Measurements from ENCODE around the gene PLEKHH1.
"Not testable (repeated sequence)": the region's sequence is repeated elsewhere in the genome, so short reads cannot be mapped to it uniquely, and the experiment has no call there.

Gene PLEKHH1

DNA sequence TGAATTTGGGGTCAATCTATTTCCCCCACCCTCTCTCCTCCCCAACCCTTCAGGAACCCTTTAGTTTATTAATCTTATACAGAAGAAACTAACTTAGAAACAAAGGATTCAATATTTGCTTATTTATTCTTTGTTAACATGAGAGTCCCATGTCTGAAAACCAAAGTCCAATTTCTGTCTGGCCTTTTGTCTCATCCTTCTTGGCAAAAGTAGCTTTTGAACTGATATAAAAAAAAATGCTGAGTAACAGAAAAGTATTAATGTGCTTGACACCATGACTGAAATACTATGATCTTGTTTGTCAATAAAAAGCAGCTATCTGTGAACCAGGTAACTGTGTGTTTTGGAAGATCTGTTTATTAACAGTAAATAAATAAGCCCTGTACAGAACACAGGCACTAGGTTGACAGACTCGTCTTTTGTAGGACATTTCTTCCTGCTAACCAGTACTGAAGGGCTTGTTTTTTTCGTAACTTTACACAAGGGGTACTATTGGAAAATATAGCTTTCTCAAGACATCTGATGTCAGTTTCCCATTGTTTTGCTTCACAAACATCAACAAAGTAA is 56.2 kb downstream of the PLEKHH1 start:
- Histone ChIP-seq H3K27me3 (replicated peaks in 2 of 5; ENCODE audit: control insufficient read depth in 4 of 5, insufficient read depth in 5 of 5, low read length in 4 of 5) (no peaks in the 10 kb centered on the region), H3K27ac (ENCODE audit: insufficient read depth in 1 of 2, low read depth in 1 of 2, low read length in 2 of 2, poor library complexity in 1 of 2, severe bottlenecking in 2 of 2) (no peak overlapping the region), H3K4me3 (ENCODE audit: control insufficient read depth in 1 of 7, extremely low read depth in 1 of 7, insufficient read depth in 4 of 7, low read depth in 2 of 7, low read length in 6 of 7) (no peak overlapping the region), H3K36me3 (ENCODE audit: control insufficient read depth in 4 of 4, insufficient read depth in 4 of 4, low read length in 3 of 4) (peaks cover 8 to 39% (median 22%) of the 10 kb centered on the region in 4 experiments), H3K4me1 (ENCODE audit: control extremely low read depth in 1 of 4, control insufficient read depth in 4 of 4, insufficient read depth in 4 of 4, low read length in 3 of 4) (no peaks in the 10 kb centered on the region), H3K9me3 (ENCODE audit: control extremely low read depth in 1 of 5, control insufficient read depth in 4 of 5, insufficient read depth in 2 of 5, low read depth in 1 of 5, low read length in 4 of 5) (no peaks in the 10 kb centered on the region)
- DNase-seq, result no peak
- ChIA-PET POLR2A (no interaction called here), CTCF (interaction anchor here (0.8 to 14.0 kb wide), 7 partner anchors 9 to 135 kb away, joined by 3 to 221 read pairs (median 4); partner anchors contain the start of genes PIGH and RDH12)
- no CpG with 5 or more reads among the region's 2 CpGs for WGBS (ENCODE audit: insufficient coverage)

DNA sequence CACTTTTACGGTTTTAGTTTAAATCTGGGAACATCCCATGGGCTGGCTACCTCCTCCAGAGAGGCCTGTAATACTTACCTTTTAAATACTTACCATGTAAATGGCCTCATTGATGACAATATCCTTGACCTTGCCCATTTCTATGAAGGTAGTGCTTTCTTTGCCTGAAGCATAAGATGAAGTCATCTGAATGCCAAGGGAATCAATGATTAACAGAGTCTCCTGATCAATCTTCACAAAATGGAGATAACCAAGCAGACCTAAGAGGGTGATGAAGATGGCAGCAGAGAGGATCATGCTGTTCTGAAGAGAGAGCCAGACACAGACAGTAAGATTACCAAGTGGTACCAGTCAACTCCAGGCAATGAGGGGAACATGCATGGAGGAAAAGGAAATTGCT is 60.6 kb downstream of the PLEKHH1 start:
- H3K9me3 ChIP-seq (ENCODE audit: control extremely low read depth in 1 of 5, control insufficient read depth in 4 of 5, insufficient read depth in 2 of 5, low read depth in 1 of 5, low read length in 4 of 5); H3K27ac ChIP-seq (ENCODE audit: insufficient read depth in 1 of 2, low read depth in 1 of 2, low read length in 2 of 2, poor library complexity in 1 of 2, severe bottlenecking in 2 of 2); H3K4me1 ChIP-seq (ENCODE audit: control extremely low read depth in 1 of 4, control insufficient read depth in 4 of 4, insufficient read depth in 4 of 4, low read length in 3 of 4); H3K4me3 ChIP-seq (ENCODE audit: control insufficient read depth in 1 of 7, extremely low read depth in 1 of 7, insufficient read depth in 4 of 7, low read depth in 2 of 7, low read length in 6 of 7); H3K27me3 ChIP-seq (replicated peaks in 2 of 5; ENCODE audit: control insufficient read depth in 4 of 5, insufficient read depth in 5 of 5, low read length in 4 of 5); DNase-seq: not testable (repeated sequence)
- CTCF ChIA-PET, result interaction anchor here (0.6 to 2.5 kb wide), 2 partner anchors 9 to 75 kb away, joined by 3 to 6 read pairs; no protein-coding TSS in a partner anchor
- POLR2A ChIA-PET, result interaction anchor here (0.6 kb wide), 1 partner anchor 40 kb away, joined by 3 read pairs; no protein-coding TSS in a partner anchor
- peaks cover 8 to 37% (median 18%) of the 10 kb centered on the region in 4 experiments for H3K36me3 ChIP-seq (ENCODE audit: control insufficient read depth in 4 of 4, insufficient read depth in 4 of 4, low read length in 3 of 4)
- no CpG with 5 or more reads among the region's 1 CpG for WGBS (ENCODE audit: insufficient coverage)

DNA sequence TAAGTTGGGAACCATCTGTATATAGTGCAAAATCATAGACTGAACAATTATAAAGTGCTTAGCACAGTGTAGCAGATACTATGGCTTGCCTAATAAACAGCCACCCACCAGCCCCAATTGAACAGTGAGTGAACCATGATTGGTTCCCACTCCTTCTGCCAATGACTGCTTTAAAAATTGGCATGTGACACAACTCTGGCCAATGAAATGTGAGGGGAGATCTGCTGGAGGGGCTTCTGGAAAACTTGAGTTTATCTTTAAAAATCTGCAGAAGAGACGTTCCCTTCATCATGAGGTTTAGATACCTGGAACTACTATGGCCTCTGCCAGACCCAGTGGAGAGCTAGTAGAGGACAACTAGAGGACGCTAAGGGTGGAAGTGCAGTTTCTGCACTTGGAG is 62.3 kb downstream of the PLEKHH1 start:
- 100% methylated on average over 1 of the region's 2 CpGs for WGBS (ENCODE audit: insufficient coverage)
- Histone ChIP-seq H3K4me1 (ENCODE audit: control extremely low read depth in 1 of 4, control insufficient read depth in 4 of 4, insufficient read depth in 4 of 4, low read length in 3 of 4) (peaks cover 5 to 11% (median 8%) of the 10 kb centered on the region in 4 experiments), H3K27me3 (replicated peaks in 2 of 5; ENCODE audit: control insufficient read depth in 4 of 5, insufficient read depth in 5 of 5, low read length in 4 of 5) (no peaks in the 10 kb centered on the region), H3K36me3 (ENCODE audit: control insufficient read depth in 4 of 4, insufficient read depth in 4 of 4, low read length in 3 of 4) (peaks cover 2 to 28% (median 12%) of the 10 kb centered on the region in 4 experiments), H3K27ac (ENCODE audit: insufficient read depth in 1 of 2, low read depth in 1 of 2, low read length in 2 of 2, poor library complexity in 1 of 2, severe bottlenecking in 2 of 2) (no peak overlapping the region), H3K9me3 (ENCODE audit: control extremely low read depth in 1 of 5, control insufficient read depth in 4 of 5, insufficient read depth in 2 of 5, low read depth in 1 of 5, low read length in 4 of 5) (no peaks in the 10 kb centered on the region), H3K4me3 (ENCODE audit: control insufficient read depth in 1 of 7, extremely low read depth in 1 of 7, insufficient read depth in 4 of 7, low read depth in 2 of 7, low read length in 6 of 7) (no peak overlapping the region)
- ChIA-PET CTCF (interaction anchor here (1.0 kb wide), 1 partner anchor 10 kb away, joined by 3 read pairs; no protein-coding TSS in a partner anchor), POLR2A (no interaction called here)
- no peak for DNase-seq

DNA sequence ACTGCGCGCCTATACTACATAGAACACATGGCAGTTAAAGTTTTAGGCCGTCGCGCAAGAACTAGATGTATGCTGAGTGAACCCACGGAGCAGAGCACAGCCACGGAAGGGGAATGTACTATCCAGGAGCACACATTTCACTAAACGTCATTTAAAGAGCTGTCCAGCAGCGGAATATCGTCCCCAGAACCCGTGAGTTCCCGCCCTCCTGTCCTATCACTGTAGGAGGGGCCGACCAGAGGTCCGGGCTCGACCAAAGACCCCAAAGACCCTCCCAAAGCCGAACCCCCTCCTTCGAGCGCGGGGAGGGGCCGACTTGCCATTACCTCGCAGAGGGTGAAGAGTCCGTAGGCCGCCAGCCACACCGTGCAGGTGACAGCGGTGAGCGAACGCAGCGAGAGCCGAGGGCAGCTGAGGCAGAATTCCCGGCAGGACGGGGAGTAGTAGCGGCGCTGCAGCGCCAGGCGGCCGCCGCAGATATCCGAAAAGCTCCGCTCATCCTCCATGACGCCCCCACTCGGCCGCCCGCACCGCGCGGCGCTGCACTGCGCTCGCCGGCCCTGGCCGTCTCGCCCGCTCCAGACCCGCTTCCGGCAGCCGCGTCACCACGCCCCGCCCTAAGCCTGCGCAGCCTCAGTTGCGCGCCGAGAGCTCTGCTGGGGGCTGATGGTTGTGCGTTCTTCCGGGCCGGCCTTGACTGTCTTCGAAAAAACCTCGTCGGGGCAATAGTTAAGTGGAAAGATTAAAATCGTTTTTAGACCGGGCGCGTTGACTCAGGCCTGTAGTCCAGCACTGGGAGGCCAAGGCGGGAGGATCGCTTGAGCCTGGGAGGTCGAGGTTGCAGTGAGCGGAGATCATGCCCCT is 66.8 kb downstream of the PLEKHH1 start, which contains the start of gene PIGH:
TSS of gene PIGH (minus strand) at position 571 of the 864 bp plus-strand sequence. CDS start at position 506, 65 bp downstream.
- WGBS (ENCODE audit: insufficient coverage), result 10% methylated on average over 28 of the region's 77 CpGs
- peak within 1 kb of the TSS; percentile 33 to 84 for H3K27ac ChIP-seq (ENCODE audit: insufficient read depth in 1 of 2, low read depth in 1 of 2, low read length in 2 of 2, poor library complexity in 1 of 2, severe bottlenecking in 2 of 2)
- H3K36me3 ChIP-seq (ENCODE audit: control insufficient read depth in 4 of 4, insufficient read depth in 4 of 4, low read length in 3 of 4), result no peaks in the 10 kb centered on the region
- no peaks in the 10 kb centered on the region for H3K9me3 ChIP-seq (ENCODE audit: control extremely low read depth in 1 of 5, control insufficient read depth in 4 of 5, insufficient read depth in 2 of 5, low read depth in 1 of 5, low read length in 4 of 5)
- POLR2A ChIA-PET, result interaction anchor here (1.0 to 1.6 kb wide), 2 partner anchors 19 to 105 kb away, joined by 3 to 8 read pairs; no protein-coding TSS in a partner anchor
- peak within 1 kb of the TSS; percentile 41 to 97 (median 89) for H3K4me3 ChIP-seq (ENCODE audit: control insufficient read depth in 1 of 7, extremely low read depth in 1 of 7, insufficient read depth in 4 of 7, low read depth in 2 of 7, low read length in 6 of 7)
- peak; percentile 90 to 94 (median 94) for DNase-seq
- CTCF ChIA-PET, result interaction anchor here (0.7 to 2.7 kb wide), 19 partner anchors 9 to 173 kb away, joined by 3 to 11 read pairs (median 4); no protein-coding TSS in a partner anchor
- H3K4me1 ChIP-seq (ENCODE audit: control extremely low read depth in 1 of 4, control insufficient read depth in 4 of 4, insufficient read depth in 4 of 4, low read length in 3 of 4), result peaks cover 6 to 13% (median 10%) of the 10 kb centered on the region in 4 experiments
- no peaks in the 10 kb centered on the region for H3K27me3 ChIP-seq (replicated peaks in 2 of 5; ENCODE audit: control insufficient read depth in 4 of 5, insufficient read depth in 5 of 5, low read length in 4 of 5)

DNA sequence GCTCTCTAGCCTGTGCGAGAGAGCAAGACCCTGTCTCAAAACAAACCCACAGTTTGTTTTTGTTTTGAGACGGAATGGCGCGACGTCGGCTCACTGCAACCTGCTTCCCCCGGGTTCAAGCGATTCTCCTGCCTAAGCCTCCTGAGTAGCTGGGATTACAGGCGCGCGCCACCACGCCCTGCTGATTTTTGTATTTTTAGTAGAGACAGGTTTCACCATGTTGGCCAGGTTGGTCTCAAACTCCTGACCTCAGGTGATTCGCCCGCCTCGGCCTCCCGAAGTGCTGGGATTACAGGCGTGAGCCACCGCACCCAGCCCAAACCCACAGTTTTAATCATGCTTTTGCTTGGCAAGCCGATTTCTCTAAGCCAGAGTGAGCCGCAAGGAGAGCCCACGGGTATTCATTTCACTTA is 67.5 kb downstream of the PLEKHH1 start:
- DNase-seq; H3K36me3 ChIP-seq (ENCODE audit: control insufficient read depth in 4 of 4, insufficient read depth in 4 of 4, low read length in 3 of 4); H3K9me3 ChIP-seq (ENCODE audit: control extremely low read depth in 1 of 5, control insufficient read depth in 4 of 5, insufficient read depth in 2 of 5, low read depth in 1 of 5, low read length in 4 of 5); H3K27me3 ChIP-seq (replicated peaks in 2 of 5; ENCODE audit: control insufficient read depth in 4 of 5, insufficient read depth in 5 of 5, low read length in 4 of 5): not testable (repeated sequence)
- Histone ChIP-seq H3K4me3 (ENCODE audit: control insufficient read depth in 1 of 7, extremely low read depth in 1 of 7, insufficient read depth in 4 of 7, low read depth in 2 of 7, low read length in 6 of 7) (peak overlapping the region; percentile 41 to 97 (median 89)), H3K4me1 (ENCODE audit: control extremely low read depth in 1 of 4, control insufficient read depth in 4 of 4, insufficient read depth in 4 of 4, low read length in 3 of 4) (peaks cover 6 to 13% (median 10%) of the 10 kb centered on the region in 4 experiments), H3K27ac (ENCODE audit: insufficient read depth in 1 of 2, low read depth in 1 of 2, low read length in 2 of 2, poor library complexity in 1 of 2, severe bottlenecking in 2 of 2) (peak overlapping the region; percentile 25 to 84)
- POLR2A ChIA-PET, result interaction anchor here (1.0 to 1.6 kb wide), 2 partner anchors 19 to 104 kb away, joined by 3 to 8 read pairs; no protein-coding TSS in a partner anchor
- 91% methylated on average over 20 of the region's 21 CpGs for WGBS (ENCODE audit: insufficient coverage)
- CTCF ChIA-PET, result interaction anchor here (0.6 to 2.7 kb wide), 17 partner anchors 9 to 104 kb away, joined by 3 to 11 read pairs (median 4); no protein-coding TSS in a partner anchor

DNA sequence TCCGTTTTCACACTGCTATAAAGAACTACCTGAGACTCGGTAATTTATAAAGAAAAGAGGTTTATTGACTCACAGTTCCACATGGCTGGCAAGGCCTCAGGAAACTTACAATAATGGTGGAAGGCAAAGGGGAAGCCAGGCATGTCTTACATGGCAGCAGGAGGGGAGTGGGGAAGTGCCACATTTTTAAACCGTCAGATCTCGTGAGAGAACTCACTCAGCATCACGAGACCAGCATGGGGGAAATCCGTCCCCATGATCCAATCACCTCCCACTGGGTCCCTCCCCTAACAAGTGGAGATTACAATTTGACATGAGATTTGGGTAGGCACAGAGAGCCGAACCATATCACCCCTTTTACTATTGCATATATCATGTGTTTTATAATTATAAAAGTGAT is 69.0 kb downstream of the PLEKHH1 start:
- no peaks in the 10 kb centered on the region for H3K36me3 ChIP-seq (ENCODE audit: control insufficient read depth in 4 of 4, insufficient read depth in 4 of 4, low read length in 3 of 4)
- WGBS (ENCODE audit: insufficient coverage), result 81% methylated on average over 3 of the region's 7 CpGs
- no peak overlapping the region for H3K4me3 ChIP-seq (ENCODE audit: control insufficient read depth in 1 of 7, extremely low read depth in 1 of 7, insufficient read depth in 4 of 7, low read depth in 2 of 7, low read length in 6 of 7)
- ChIA-PET POLR2A (no interaction called here), CTCF (no interaction called here)
- H3K27ac ChIP-seq (ENCODE audit: insufficient read depth in 1 of 2, low read depth in 1 of 2, low read length in 2 of 2, poor library complexity in 1 of 2, severe bottlenecking in 2 of 2), result no peak overlapping the region
- H3K4me1 ChIP-seq (ENCODE audit: control extremely low read depth in 1 of 4, control insufficient read depth in 4 of 4, insufficient read depth in 4 of 4, low read length in 3 of 4), result peaks cover 6 to 13% (median 10%) of the 10 kb centered on the region in 4 experiments
- peak in 1 of 3 donors; percentile 24 for DNase-seq
- H3K9me3 ChIP-seq (ENCODE audit: control extremely low read depth in 1 of 5, control insufficient read depth in 4 of 5, insufficient read depth in 2 of 5, low read depth in 1 of 5, low read length in 4 of 5), result no peaks in the 10 kb centered on the region
- no peaks in the 10 kb centered on the region for H3K27me3 ChIP-seq (replicated peaks in 2 of 5; ENCODE audit: control insufficient read depth in 4 of 5, insufficient read depth in 5 of 5, low read length in 4 of 5)
